B cell (primary cell): Measurements from ENCODE around the gene GPHN.

Experiments used
- EZH2 ChIP-seq: IDR thresholded peaks from 2 replicates; pipeline ENCODE4 v1.6.1; 2012; ENCODE audit warnings: borderline replicate concordance, low read depth, mild to moderate bottlenecking, moderate library complexity, low read length; ENCODE audit not compliant: insufficient read depth, poor library complexity, severe bottlenecking
- TF ChIP-seq, protein P1 (sequence below): fragments of 200-600 bp; IDR thresholded peaks from one replicate; pipeline ENCODE4 v1.8.0; 2022; ENCODE audit warnings: antibody characterized with exemption, mild to moderate bottlenecking

DNA sequence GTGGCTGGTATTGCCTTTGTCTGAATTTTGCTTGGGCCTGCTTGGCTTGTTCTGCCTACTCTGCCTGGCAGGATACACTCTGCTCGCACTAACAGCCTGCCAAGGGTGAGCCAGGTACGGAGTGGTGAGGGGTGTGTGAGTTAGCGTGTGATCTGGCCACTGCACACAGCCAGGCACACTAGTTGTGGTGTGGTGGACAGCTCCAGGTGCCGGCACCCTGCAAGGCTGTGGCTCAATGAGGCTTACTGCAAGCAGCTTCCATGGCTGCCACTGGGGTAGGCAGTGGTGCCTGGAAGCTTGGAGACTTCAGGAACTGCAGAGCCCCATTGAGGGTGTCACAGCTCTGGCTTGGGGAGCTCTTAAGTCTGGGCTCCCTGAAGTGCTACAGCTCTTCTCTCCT is 87.4 kb downstream of the GPHN start:
- TF ChIP-seq, protein P1, sequence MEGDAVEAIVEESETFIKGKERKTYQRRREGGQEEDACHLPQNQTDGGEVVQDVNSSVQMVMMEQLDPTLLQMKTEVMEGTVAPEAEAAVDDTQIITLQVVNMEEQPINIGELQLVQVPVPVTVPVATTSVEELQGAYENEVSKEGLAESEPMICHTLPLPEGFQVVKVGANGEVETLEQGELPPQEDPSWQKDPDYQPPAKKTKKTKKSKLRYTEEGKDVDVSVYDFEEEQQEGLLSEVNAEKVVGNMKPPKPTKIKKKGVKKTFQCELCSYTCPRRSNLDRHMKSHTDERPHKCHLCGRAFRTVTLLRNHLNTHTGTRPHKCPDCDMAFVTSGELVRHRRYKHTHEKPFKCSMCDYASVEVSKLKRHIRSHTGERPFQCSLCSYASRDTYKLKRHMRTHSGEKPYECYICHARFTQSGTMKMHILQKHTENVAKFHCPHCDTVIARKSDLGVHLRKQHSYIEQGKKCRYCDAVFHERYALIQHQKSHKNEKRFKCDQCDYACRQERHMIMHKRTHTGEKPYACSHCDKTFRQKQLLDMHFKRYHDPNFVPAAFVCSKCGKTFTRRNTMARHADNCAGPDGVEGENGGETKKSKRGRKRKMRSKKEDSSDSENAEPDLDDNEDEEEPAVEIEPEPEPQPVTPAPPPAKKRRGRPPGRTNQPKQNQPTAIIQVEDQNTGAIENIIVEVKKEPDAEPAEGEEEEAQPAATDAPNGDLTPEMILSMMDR, result no peak
- no peak for TF ChIP-seq EZH2
